Esophagus (tissue), 2 donors: ENCODE measurements around the gene WIPI1. TPM values are rescaled to one million over a fixed set of nuclear protein-coding genes. Genes with fewer than 3 reads are reported as not detected.

Experiments
- H3K27ac ChIP-seq, 2 donors: one replicate each; pipeline ENCODE4 v1.5.1; 2013; ENCODE audit warnings: low read depth in 2 of 2, mild to moderate bottlenecking in 2 of 2, inconsistent platforms in 1 of 2, low read length in 1 of 2, moderate library complexity in 1 of 2
- H3K27me3 ChIP-seq, 2 donors: one replicate each; pipeline ENCODE4 v1.6.1; 2013; ENCODE audit warnings: low read length in 2 of 2, control low read depth in 1 of 2, mild to moderate bottlenecking in 1 of 2; ENCODE audit not compliant: insufficient read depth in 2 of 2, control insufficient read depth in 1 of 2
- H3K36me3 ChIP-seq, 2 donors: one replicate each; pipeline ENCODE4 v1.6.1; 2013; ENCODE audit warnings: low read length in 1 of 2; ENCODE audit not compliant: control insufficient read depth in 2 of 2, insufficient read depth in 2 of 2
- H3K4me1 ChIP-seq, 2 donors: one replicate each; pipeline ENCODE4 v1.6.1; 2013; ENCODE audit warnings: low read length in 1 of 2; ENCODE audit not compliant: control insufficient read depth in 2 of 2, insufficient read depth in 2 of 2
- H3K4me3 ChIP-seq, 2 donors: one replicate each; pipeline ENCODE4 v1.5.1; 2013; ENCODE audit warnings: low read length in 2 of 2, mild to moderate bottlenecking in 2 of 2, low read depth in 1 of 2, moderate library complexity in 1 of 2
- H3K9me3 ChIP-seq, 2 donors: one replicate each; pipeline ENCODE4 v1.6.1; 2013; ENCODE audit warnings: mild to moderate bottlenecking in 2 of 2, low read depth in 1 of 2, low read length in 1 of 2, moderate library complexity in 1 of 2; ENCODE audit not compliant: control insufficient read depth in 2 of 2, insufficient read depth in 1 of 2
- WGBS, 2 donors: extraction: QIAGEN DNeasy Blood & Tissue Kit; methylation state at CpG; one replicate each; pipeline ENCODE4 v1.1.7; 2013; 5-methylcytosine and 5-hydroxymethylcytosine counted together
- polyA plus RNA-seq, 2 donors: library from polyadenylated mRNA; stranded (reverse); fragments of 200-250 nt; gene quantifications; one replicate each; pipeline ENCODE4 v1.2.3, GENCODE V29; 2013
- donor health status: healthy with polysubstance abuse.
- donor health status: Bipolar disorder and iron deficiency.

WIPI1 gene
- polyA plus RNA-seq, 2 donors = 10.8 to 22.4 TPM

- peaks cover 0 to 10% of the 10 kb centered on the region in 2 donors for H3K36me3 ChIP-seq
Measured at GRCh38 chr17:68453991-68454665, 3.2 kb downstream of the WIPI1 start.

GRCh38 chr17:68452724-68453290 is 4.5 kb downstream of the WIPI1 start:
- no peak overlapping the region for H3K27ac ChIP-seq
- 50 to 64% methylated on average over 6 of the region's 6 CpGs for WGBS, 2 donors

More at GRCh38 chr17:68453991-68454665, 3.2 kb downstream of the WIPI1 start:
- Histone ChIP-seq H3K9me3 (no peaks in the 10 kb centered on the region), H3K4me3 (no peak overlapping the region), H3K27ac (peak overlapping the region in 1 of 2 donors; percentile 15), H3K4me1 (no peaks in the 10 kb centered on the region), H3K27me3 (no peaks in the 10 kb centered on the region)
- WGBS, 2 donors = 83 to 87% methylated on average over 5 of the region's 5 CpGs

GRCh38 chr17:68451670-68452354 is 5.5 kb downstream of the WIPI1 start:
- Histone ChIP-seq H3K4me1 (no peaks in the 10 kb centered on the region), H3K4me3 (no peak overlapping the region), H3K27ac (no peak overlapping the region), H3K36me3 (peaks cover 4 to 11% of the 10 kb centered on the region in 2 donors), H3K9me3 (no peaks in the 10 kb centered on the region), H3K27me3 (no peaks in the 10 kb centered on the region)
- 83 to 86% methylated on average over 5 of the region's 5 CpGs for WGBS, 2 donors

More at GRCh38 chr17:68452724-68453290, 4.5 kb downstream of the WIPI1 start:
- no peaks in the 10 kb centered on the region for H3K9me3 ChIP-seq
- H3K27me3 ChIP-seq = no peaks in the 10 kb centered on the region
- peaks cover 4 to 11% of the 10 kb centered on the region in 2 donors for H3K36me3 ChIP-seq
- H3K4me3 ChIP-seq = no peak overlapping the region
- no peaks in the 10 kb centered on the region for H3K4me1 ChIP-seq

GRCh38 chr17:68450801-68451200 is 6.5 kb downstream of the WIPI1 start:
- Histone ChIP-seq H3K9me3 (no peaks in the 10 kb centered on the region), H3K27ac (no peak overlapping the region)

GRCh38 chr17:68450391-68450790 is 6.9 kb downstream of the WIPI1 start:
- H3K4me1 ChIP-seq = no peaks in the 10 kb centered on the region
- H3K27ac ChIP-seq = no peak overlapping the region
- no peak overlapping the region for H3K4me3 ChIP-seq
- H3K27me3 ChIP-seq = no peaks in the 10 kb centered on the region
- WGBS, 2 donors = 76 to 81% methylated on average over 8 of the region's 8 CpGs
- no peaks in the 10 kb centered on the region for H3K9me3 ChIP-seq
- H3K36me3 ChIP-seq = peaks cover 4 to 14% of the 10 kb centered on the region in 2 donors

More at GRCh38 chr17:68450801-68451200, 6.5 kb downstream of the WIPI1 start:
- no peak overlapping the region for H3K4me3 ChIP-seq
- no peaks in the 10 kb centered on the region for H3K27me3 ChIP-seq
- H3K36me3 ChIP-seq = peaks cover 4 to 14% of the 10 kb centered on the region in 2 donors
- 93 to 95% methylated on average over 14 of the region's 14 CpGs for WGBS, 2 donors
- H3K4me1 ChIP-seq = no peaks in the 10 kb centered on the region

- Histone ChIP-seq H3K27me3 (no peaks in the 10 kb centered on the region), H3K4me3 (no peak overlapping the region), H3K36me3 (peaks cover 5 to 14% of the 10 kb centered on the region in 2 donors), H3K27ac (no peak overlapping the region), H3K9me3 (no peaks in the 10 kb centered on the region), H3K4me1 (no peaks in the 10 kb centered on the region)
- WGBS, 2 donors = 92 to 98% methylated on average over 13 of the region's 13 CpGs
Measured at GRCh38 chr17:68449021-68449739, 8.1 kb downstream of the WIPI1 start.

GRCh38 chr17:68446626-68447041 is 10.7 kb downstream of the WIPI1 start:
- Histone ChIP-seq H3K4me3 (no peak overlapping the region), H3K9me3 (no peaks in the 10 kb centered on the region), H3K27me3 (no peaks in the 10 kb centered on the region), H3K4me1 (no peaks in the 10 kb centered on the region), H3K27ac (no peak overlapping the region), H3K36me3 (peaks cover 11 to 14% of the 10 kb centered on the region in 2 donors)
- 87 to 92% methylated on average over 9 of the region's 9 CpGs for WGBS, 2 donors

GRCh38 chr17:68445671-68446070 is 11.6 kb downstream of the WIPI1 start:
- Histone ChIP-seq H3K4me1 (no peaks in the 10 kb centered on the region), H3K27me3 (no peaks in the 10 kb centered on the region), H3K36me3 (peaks cover 11 to 13% of the 10 kb centered on the region in 2 donors), H3K9me3 (no peaks in the 10 kb centered on the region), H3K4me3 (no peak overlapping the region), H3K27ac (no peak overlapping the region)
- 85 to 88% methylated on average over 8 of the region's 8 CpGs for WGBS, 2 donors

GRCh38 chr17:68443972-68444464 is 13.3 kb downstream of the WIPI1 start:
- Histone ChIP-seq H3K4me1 (no peaks in the 10 kb centered on the region), H3K36me3 (peaks cover 3 to 11% of the 10 kb centered on the region in 2 donors), H3K27ac (no peak overlapping the region), H3K9me3 (no peaks in the 10 kb centered on the region), H3K4me3 (no peak overlapping the region), H3K27me3 (no peaks in the 10 kb centered on the region)
- 70 to 76% methylated on average over 11 of the region's 11 CpGs for WGBS, 2 donors
